Heart left ventricle (tissue), 13 donors: ENCODE results near the gene TECPR2.

Experiments used
- CTCF ChIP-seq, 12 donors: fragments of 200-600 bp; sonication (generic) in 4 of 12; IDR thresholded peaks; one replicate each; pipeline versions ENCODE4 v1.5.0 to v1.8.0; 2018 to 2022; ENCODE audit warnings: antibody characterized with exemption in 12 of 12, mild to moderate bottlenecking in 5 of 12
- POLR2A ChIP-seq, 2 donors: fragments of 450-650 bp; IDR thresholded peaks; one replicate each; pipeline ENCODE4 v1.6.1; 2017; ENCODE audit warnings: antibody characterized with exemption in 2 of 2, mild to moderate bottlenecking in 2 of 2, moderate library complexity in 2 of 2
- donor health status: ischemic (EF 13 %, LVEDD 7.1; RV severe dilation, severe dysfunction).
- donor health status: DM: no; HTN: yes; CAD: no.
- donor health status: DM: no; HTN: no; CAD: no.
- donor health status: ischemic (EF 25% LVEDD 6.9; RV normal size, moderate dysfunction).
- donor health status: ischemic (EF 25% LVEDD 5.7; RV mildly dilated, moderate dysfunction).
- donor health status: ischemic (EF 35%, LVEDD 5.7; RV mildly dilated, moderate dysfunction).
- donor health status: nonischemic (EF 11% LVEDD 7.7; RV severe dilation, severe dysfunction).
- donor health status: DM: yes; HTN: yes; CAD: no.
- donor health status: PGD.
- donor health status: ischemic (EF 29% LVEDD 5.4; RV normal size, mild dysfunction).
- donor health status: nonischemic (EF 23%, LVEDD 6.1; RV moderate dilation, normal function).

- no peak for TF ChIP-seq CTCF (IDR thresholded peaks at IDR 0.05)
- no peak for TF ChIP-seq POLR2A (IDR thresholded peaks at IDR 0.05)
These were observed 36.2 kb upstream of the TECPR2 start for GRCh38 chr14:102326583-102326982.
